Measurements from ENCODE around the gene CHL1. TPM values are rescaled to one million over a fixed set of nuclear protein-coding genes. Genes with fewer than 3 reads are reported as not detected.
"Not testable (repeated sequence)": the region's sequence is repeated elsewhere in the genome, so short reads cannot be mapped to it uniquely, and the experiment has no call there.

CHL1 gene
- total RNA-seq, 1 donor from 2014 or later = 0.44 TPM

DNA sequence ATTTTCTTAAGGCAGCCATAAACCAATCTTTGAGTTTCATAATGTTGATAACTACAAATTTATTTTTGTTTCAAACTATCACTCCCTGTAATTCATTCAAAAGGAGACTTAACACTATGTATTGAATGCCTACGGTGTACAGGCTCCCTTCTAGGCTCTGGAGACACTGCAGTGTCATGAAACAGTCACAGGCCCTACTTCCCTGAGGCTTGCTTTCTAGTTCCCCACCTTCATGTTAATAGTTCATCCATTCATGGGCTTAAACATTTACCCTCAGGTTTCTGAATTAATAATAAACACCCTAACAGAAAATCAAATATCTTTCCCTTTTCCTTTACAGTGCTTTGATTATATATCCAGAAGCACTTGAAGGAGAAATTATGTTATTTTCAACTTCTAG lies 168.7 kb downstream of the CHL1 start:
- DNase-seq (ENCODE audit: low read depth, low spot score) = no peak
- Mint-ChIP-seq H3K9me3 (peaks cover 15% of the 10 kb centered on the region), H3K36me3 (ENCODE audit: low read depth) (no peaks in the 10 kb centered on the region), H3K4me3 (no peak overlapping the region), H3K27ac (ENCODE audit: unreplicated experiment) (no peak overlapping the region), H3K4me1 (no peaks in the 10 kb centered on the region), H3K27me3 (ENCODE audit: low read depth) (peaks cover 36% of the 10 kb centered on the region)
- TF ChIP-seq, protein P1, sequence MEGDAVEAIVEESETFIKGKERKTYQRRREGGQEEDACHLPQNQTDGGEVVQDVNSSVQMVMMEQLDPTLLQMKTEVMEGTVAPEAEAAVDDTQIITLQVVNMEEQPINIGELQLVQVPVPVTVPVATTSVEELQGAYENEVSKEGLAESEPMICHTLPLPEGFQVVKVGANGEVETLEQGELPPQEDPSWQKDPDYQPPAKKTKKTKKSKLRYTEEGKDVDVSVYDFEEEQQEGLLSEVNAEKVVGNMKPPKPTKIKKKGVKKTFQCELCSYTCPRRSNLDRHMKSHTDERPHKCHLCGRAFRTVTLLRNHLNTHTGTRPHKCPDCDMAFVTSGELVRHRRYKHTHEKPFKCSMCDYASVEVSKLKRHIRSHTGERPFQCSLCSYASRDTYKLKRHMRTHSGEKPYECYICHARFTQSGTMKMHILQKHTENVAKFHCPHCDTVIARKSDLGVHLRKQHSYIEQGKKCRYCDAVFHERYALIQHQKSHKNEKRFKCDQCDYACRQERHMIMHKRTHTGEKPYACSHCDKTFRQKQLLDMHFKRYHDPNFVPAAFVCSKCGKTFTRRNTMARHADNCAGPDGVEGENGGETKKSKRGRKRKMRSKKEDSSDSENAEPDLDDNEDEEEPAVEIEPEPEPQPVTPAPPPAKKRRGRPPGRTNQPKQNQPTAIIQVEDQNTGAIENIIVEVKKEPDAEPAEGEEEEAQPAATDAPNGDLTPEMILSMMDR (conservative IDR thresholded peaks at IDR 0.05) = no peak

DNA sequence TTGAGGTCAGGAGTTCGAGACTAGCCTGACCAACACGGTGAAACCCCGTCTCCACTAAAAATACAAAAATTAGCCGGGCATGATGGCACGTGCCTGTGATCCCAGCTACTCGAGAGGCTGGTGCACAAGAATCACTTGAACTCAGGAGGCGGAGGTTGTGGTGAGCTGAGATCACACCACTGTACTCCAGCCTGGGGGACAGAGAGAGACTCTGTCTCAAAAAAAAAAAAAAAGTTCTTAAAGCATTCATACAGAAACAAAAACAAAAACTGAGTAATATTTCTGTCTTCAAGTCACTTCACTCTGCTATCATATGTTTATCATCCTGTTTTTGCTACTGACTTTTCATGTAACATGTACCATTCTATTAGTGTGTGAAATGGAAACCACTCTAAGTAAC lies 169.7 kb downstream of the CHL1 start:
- H3K4me3 Mint-ChIP-seq; H3K36me3 Mint-ChIP-seq (ENCODE audit: low read depth); H3K4me1 Mint-ChIP-seq; H3K27ac Mint-ChIP-seq (ENCODE audit: unreplicated experiment); DNase-seq (ENCODE audit: low read depth, low spot score): not testable (repeated sequence)
- Mint-ChIP-seq H3K9me3 (peaks cover 18% of the 10 kb centered on the region), H3K27me3 (ENCODE audit: low read depth) (peaks cover 39% of the 10 kb centered on the region)

DNA sequence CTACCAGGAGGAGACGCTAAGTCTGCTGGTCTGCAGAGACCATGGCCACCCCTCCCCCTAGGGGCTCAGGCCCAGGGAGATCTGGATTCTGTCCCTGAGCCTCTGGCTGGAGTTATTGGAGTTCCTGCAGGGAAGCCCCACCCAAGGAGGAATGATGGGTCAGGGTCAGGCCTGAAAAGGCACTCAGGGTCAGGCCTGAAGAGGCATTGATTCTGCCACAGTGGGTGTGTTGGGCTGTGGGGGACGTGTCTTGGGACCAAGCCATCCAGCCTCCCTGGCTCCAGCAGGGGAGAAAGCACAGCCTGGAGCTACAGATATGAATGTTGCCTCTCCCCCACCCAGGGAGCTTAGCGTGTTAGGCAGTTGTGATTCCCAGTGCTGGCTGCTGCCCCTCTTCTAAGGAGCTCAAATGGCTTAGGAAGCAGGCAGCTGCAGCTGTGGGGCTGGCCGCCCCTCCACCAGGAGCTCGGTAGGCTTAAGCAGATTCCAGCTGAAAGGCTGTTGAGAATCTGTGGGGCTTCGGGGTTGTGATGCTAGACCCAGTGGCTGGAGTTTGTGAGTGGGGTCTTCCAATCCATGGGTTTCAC lies 176.7 kb downstream of the CHL1 start:
- peaks cover 15% of the 10 kb centered on the region for H3K9me3 Mint-ChIP-seq
- TF ChIP-seq, protein P1 (conservative IDR thresholded peaks at IDR 0.05) = no peak
- H3K27ac Mint-ChIP-seq (ENCODE audit: unreplicated experiment) = no peak overlapping the region
- H3K4me3 Mint-ChIP-seq = no peak overlapping the region
- DNase-seq (ENCODE audit: low read depth, low spot score) = no peak
- no peaks in the 10 kb centered on the region for H3K4me1 Mint-ChIP-seq
- peaks cover 28% of the 10 kb centered on the region for H3K27me3 Mint-ChIP-seq (ENCODE audit: low read depth)
- H3K36me3 Mint-ChIP-seq (ENCODE audit: low read depth) = no peaks in the 10 kb centered on the region

DNA sequence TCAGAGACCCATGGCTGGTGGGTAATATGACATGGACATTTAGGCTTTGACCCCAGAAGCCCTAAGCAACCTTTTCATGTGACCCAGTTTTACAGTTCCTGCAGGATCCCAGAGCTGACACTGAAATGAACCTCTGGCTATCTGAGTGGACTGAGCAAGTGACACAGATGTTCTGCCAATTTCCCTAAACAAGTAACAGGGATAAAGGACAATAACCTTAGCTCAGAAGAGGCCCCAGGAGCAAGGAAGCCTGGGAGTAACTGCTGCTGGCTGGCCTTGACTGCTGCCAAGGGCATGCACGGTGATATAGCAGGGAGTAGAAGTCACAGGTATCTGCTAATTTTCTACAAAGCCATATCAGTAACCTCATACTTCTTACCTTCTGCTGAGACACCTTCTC lies 177.9 kb downstream of the CHL1 start:
- Mint-ChIP-seq H3K4me3 (no peak overlapping the region), H3K4me1 (no peaks in the 10 kb centered on the region), H3K27me3 (ENCODE audit: low read depth) (peaks cover 36% of the 10 kb centered on the region), H3K9me3 (peaks cover 9% of the 10 kb centered on the region), H3K27ac (ENCODE audit: unreplicated experiment) (no peak overlapping the region), H3K36me3 (ENCODE audit: low read depth) (no peaks in the 10 kb centered on the region)
- TF ChIP-seq, protein P1 (conservative IDR thresholded peaks at IDR 0.05) = no peak
- DNase-seq (ENCODE audit: low read depth, low spot score) = no peak

DNA sequence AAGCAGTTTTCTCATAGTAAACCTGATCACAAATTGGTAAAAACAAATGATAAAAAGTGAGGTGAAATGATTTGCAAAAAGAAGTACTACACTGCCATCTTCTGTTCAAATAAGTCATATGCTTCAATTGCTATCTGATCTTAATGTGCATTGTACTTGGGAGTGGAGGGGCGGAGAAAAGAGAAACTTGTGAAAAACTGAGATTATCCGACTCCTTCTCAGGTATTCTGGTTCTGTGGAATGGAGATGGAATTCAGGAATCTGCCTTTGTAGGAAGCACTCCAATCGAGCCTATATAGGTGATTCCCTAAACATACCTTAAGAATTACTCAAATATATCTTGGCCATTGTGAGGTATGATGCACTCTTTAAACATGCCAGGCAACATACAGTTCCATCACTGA lies 180.6 kb downstream of the CHL1 start:
- Mint-ChIP-seq H3K36me3 (ENCODE audit: low read depth) (no peaks in the 10 kb centered on the region), H3K27ac (ENCODE audit: unreplicated experiment) (no peak overlapping the region), H3K27me3 (ENCODE audit: low read depth) (peaks cover 42% of the 10 kb centered on the region), H3K4me1 (no peaks in the 10 kb centered on the region), H3K9me3 (peaks cover 6% of the 10 kb centered on the region), H3K4me3 (no peak overlapping the region)
- DNase-seq (ENCODE audit: low read depth, low spot score) = no peak
- TF ChIP-seq, protein P1 (conservative IDR thresholded peaks at IDR 0.05) = peak; percentile 73

DNA sequence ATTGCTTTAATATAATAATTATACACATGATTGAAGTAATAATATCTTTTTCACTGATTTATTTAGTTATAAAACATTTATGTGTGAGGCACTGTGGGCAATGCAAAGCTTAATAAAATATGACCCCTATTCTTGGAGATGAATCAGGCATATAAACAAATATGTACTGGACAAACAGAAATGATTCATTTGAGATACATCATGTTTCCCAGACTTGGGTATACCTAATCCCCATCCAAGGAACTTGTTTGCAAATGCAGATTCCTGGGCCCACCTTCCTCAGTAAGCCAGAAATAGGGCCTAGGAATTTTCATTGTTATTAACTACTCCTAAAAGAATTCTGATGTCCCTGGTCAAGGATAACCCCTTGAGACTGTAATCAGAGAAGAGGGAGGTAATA lies 184.2 kb downstream of the CHL1 start:
- TF ChIP-seq, protein P1 (conservative IDR thresholded peaks at IDR 0.05) = no peak
- H3K4me3 Mint-ChIP-seq = no peak overlapping the region
- peaks cover 6% of the 10 kb centered on the region for H3K9me3 Mint-ChIP-seq
- no peak overlapping the region for H3K27ac Mint-ChIP-seq (ENCODE audit: unreplicated experiment)
- H3K4me1 Mint-ChIP-seq = no peaks in the 10 kb centered on the region
- no peak for DNase-seq (ENCODE audit: low read depth, low spot score)
- H3K27me3 Mint-ChIP-seq (ENCODE audit: low read depth) = peaks cover 39% of the 10 kb centered on the region
- H3K36me3 Mint-ChIP-seq (ENCODE audit: low read depth) = no peaks in the 10 kb centered on the region

Measured in neural crest cell (in vitro differentiated cells).